ENCODE data around the gene WNT3. TPM values are rescaled to one million over a fixed set of nuclear protein-coding genes. Genes with fewer than 3 reads are reported as not detected.

WNT3 gene
- total RNA-seq, 1 donor from 2014 or later, result 2.0 TPM

GRCh38 chr17:46756861-46757260, 61.6 kb downstream of the WNT3 start:
- H3K4me3 Mint-ChIP-seq (ENCODE audit: unreplicated experiment), result no peak overlapping the region
- H3K4me1 Mint-ChIP-seq (ENCODE audit: unreplicated experiment), result peaks cover 8% of the 10 kb centered on the region
- H3K9me3 Mint-ChIP-seq (ENCODE audit: unreplicated experiment), result no peaks in the 10 kb centered on the region
- H3K27ac Mint-ChIP-seq (ENCODE audit: unreplicated experiment), result no peak overlapping the region
- no peaks in the 10 kb centered on the region for H3K27me3 Mint-ChIP-seq (ENCODE audit: unreplicated experiment)
- H3K36me3 Mint-ChIP-seq (ENCODE audit: unreplicated experiment), result peaks cover 33% of the 10 kb centered on the region
- no peak for TF ChIP-seq CTCF (IDR thresholded peaks at IDR 0.05)
- DNase-seq (ENCODE audit: extremely low spot score, unreplicated experiment), result no peak

DNA sequence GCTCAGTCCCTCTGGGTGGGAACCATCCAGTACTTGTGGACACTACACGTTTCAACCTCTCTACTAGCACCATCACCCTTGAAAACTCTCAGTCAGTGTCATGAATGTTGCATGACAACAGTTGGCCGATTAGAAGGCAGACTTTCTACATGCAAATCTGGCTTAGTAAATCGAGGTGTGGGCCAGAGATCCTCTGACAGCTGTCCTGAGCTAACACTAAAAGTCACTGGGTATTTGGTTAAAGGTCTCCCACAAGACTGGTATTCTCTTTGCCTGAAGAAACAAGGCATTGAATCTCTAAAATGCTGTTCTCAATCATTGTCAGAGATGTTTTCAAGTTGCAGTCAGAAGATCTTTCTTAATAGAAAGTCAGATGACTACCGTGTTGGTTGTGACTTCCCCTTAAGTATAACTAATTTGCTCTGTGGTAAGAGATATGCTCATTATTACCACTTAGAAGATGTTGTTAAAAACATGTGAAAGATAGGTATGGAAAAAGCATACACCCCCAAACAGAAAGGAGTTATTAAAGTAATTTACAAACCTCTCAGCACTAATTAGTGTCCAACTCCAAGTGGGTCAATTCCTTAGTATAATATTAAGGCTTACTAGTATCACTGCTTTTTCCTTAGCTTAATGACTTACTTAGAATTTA, 62.3 kb downstream of the WNT3 start:
- DNase-seq (ENCODE audit: extremely low spot score, unreplicated experiment), result no peak
- H3K36me3 Mint-ChIP-seq (ENCODE audit: unreplicated experiment), result peaks cover 36% of the 10 kb centered on the region
- no peak overlapping the region for H3K4me3 Mint-ChIP-seq (ENCODE audit: unreplicated experiment)
- H3K4me1 Mint-ChIP-seq (ENCODE audit: unreplicated experiment), result peaks cover 8% of the 10 kb centered on the region
- TF ChIP-seq CTCF (IDR thresholded peaks at IDR 0.05), result no peak
- H3K27ac Mint-ChIP-seq (ENCODE audit: unreplicated experiment), result no peak overlapping the region
- no peaks in the 10 kb centered on the region for H3K9me3 Mint-ChIP-seq (ENCODE audit: unreplicated experiment)
- H3K27me3 Mint-ChIP-seq (ENCODE audit: unreplicated experiment), result no peaks in the 10 kb centered on the region

GRCh38 chr17:46753776-46754175, 64.7 kb downstream of the WNT3 start:
- Mint-ChIP-seq H3K4me1 (ENCODE audit: unreplicated experiment) (peaks cover 8% of the 10 kb centered on the region), H3K4me3 (ENCODE audit: unreplicated experiment) (no peak overlapping the region), H3K27me3 (ENCODE audit: unreplicated experiment) (no peaks in the 10 kb centered on the region), H3K9me3 (ENCODE audit: unreplicated experiment) (no peaks in the 10 kb centered on the region), H3K27ac (ENCODE audit: unreplicated experiment) (no peak overlapping the region), H3K36me3 (ENCODE audit: unreplicated experiment) (peaks cover 42% of the 10 kb centered on the region)
- no peak for DNase-seq (ENCODE audit: extremely low spot score, unreplicated experiment)
- no peak for TF ChIP-seq CTCF (IDR thresholded peaks at IDR 0.05)

DNA sequence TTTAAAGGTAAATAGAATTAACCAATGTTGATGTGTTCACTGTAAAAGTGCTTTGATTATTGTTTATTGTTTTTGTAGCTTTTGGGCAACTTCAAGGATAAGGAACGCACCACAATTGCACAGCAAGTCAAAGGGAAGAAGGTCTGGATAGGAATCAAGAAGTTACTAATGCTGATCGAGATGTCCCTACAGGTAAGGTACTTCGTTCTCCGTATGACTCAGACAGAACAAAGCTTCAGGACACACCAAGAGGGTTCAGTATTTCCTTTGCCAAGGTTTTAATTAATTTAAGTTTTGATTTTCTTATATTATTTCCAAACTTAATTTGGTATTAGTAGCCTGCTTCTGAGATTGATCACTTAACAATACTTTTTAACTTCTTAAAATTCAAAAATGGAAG, 67.1 kb downstream of the WNT3 start:
- H3K4me1 Mint-ChIP-seq (ENCODE audit: unreplicated experiment), result peaks cover 5% of the 10 kb centered on the region
- no peak for TF ChIP-seq CTCF (IDR thresholded peaks at IDR 0.05)
- no peak overlapping the region for H3K27ac Mint-ChIP-seq (ENCODE audit: unreplicated experiment)
- no peak overlapping the region for H3K4me3 Mint-ChIP-seq (ENCODE audit: unreplicated experiment)
- peaks cover 34% of the 10 kb centered on the region for H3K36me3 Mint-ChIP-seq (ENCODE audit: unreplicated experiment)
- no peaks in the 10 kb centered on the region for H3K9me3 Mint-ChIP-seq (ENCODE audit: unreplicated experiment)
- H3K27me3 Mint-ChIP-seq (ENCODE audit: unreplicated experiment), result no peaks in the 10 kb centered on the region
- no peak for DNase-seq (ENCODE audit: extremely low spot score, unreplicated experiment)

GRCh38 chr17:46745376-46745775, 73.1 kb downstream of the WNT3 start:
- Mint-ChIP-seq H3K27ac (ENCODE audit: unreplicated experiment) (no peak overlapping the region), H3K4me1 (ENCODE audit: unreplicated experiment) (peaks cover 24% of the 10 kb centered on the region), H3K36me3 (ENCODE audit: unreplicated experiment) (peaks cover 7% of the 10 kb centered on the region), H3K27me3 (ENCODE audit: unreplicated experiment) (no peaks in the 10 kb centered on the region), H3K4me3 (ENCODE audit: unreplicated experiment) (no peak overlapping the region), H3K9me3 (ENCODE audit: unreplicated experiment) (no peaks in the 10 kb centered on the region)
- DNase-seq (ENCODE audit: extremely low spot score, unreplicated experiment), result no peak
- no peak for TF ChIP-seq CTCF (IDR thresholded peaks at IDR 0.05)
